ENCODE results near the gene SH2D7. TPM values are rescaled to one million over a fixed set of nuclear protein-coding genes. Genes with fewer than 3 reads are reported as not detected.

Gene SH2D7
- total RNA-seq, 1 experiment from 2014 or later = not detected

GRCh38 chr15:78047761-78048627 lies 44.4 kb upstream of the SH2D7 start:
- H3K9me3 Mint-ChIP-seq (ENCODE audit: low read depth, unreplicated experiment) = no peaks in the 10 kb centered on the region
- intact Hi-C loops (cut with micrococcal nuclease; ENCODE audit: unreplicated experiment) = no loop called here
- no peak overlapping the region for H3K4me3 Mint-ChIP-seq (ENCODE audit: low read depth, unreplicated experiment)
- TF ChIP-seq CTCF (IDR thresholded peaks at IDR 0.05; ENCODE audit: unreplicated experiment) = no peak
- H3K4me1 Mint-ChIP-seq (ENCODE audit: low read depth, unreplicated experiment) = peaks cover 31% of the 10 kb centered on the region
- no peaks in the 10 kb centered on the region for H3K27me3 Mint-ChIP-seq (ENCODE audit: unreplicated experiment)
- DNase-seq = no peak
- CTCF ChIA-PET = no interaction called here
- BruUV-seq (replicated peaks) = no TSS peak
- H3K36me3 Mint-ChIP-seq (ENCODE audit: insufficient read depth, unreplicated experiment) = peaks cover 19% of the 10 kb centered on the region
- H3K27ac Mint-ChIP-seq (ENCODE audit: unreplicated experiment) = no peak overlapping the region

GRCh38 chr15:78048628-78048920 lies 43.8 kb upstream of the SH2D7 start:
- Mint-ChIP-seq H3K9me3 (ENCODE audit: low read depth, unreplicated experiment) (no peaks in the 10 kb centered on the region), H3K27me3 (ENCODE audit: unreplicated experiment) (no peaks in the 10 kb centered on the region), H3K36me3 (ENCODE audit: insufficient read depth, unreplicated experiment) (peaks cover 19% of the 10 kb centered on the region), H3K4me3 (ENCODE audit: low read depth, unreplicated experiment) (no peak overlapping the region), H3K4me1 (ENCODE audit: low read depth, unreplicated experiment) (peaks cover 35% of the 10 kb centered on the region), H3K27ac (ENCODE audit: unreplicated experiment) (no peak overlapping the region)
- no peak for TF ChIP-seq CTCF (IDR thresholded peaks at IDR 0.05; ENCODE audit: unreplicated experiment)
- no TSS peak for BruUV-seq (replicated peaks)
- intact Hi-C loops (cut with micrococcal nuclease; ENCODE audit: unreplicated experiment) = no loop called here
- CTCF ChIA-PET = no interaction called here
- DNase-seq = no peak

- Mint-ChIP-seq H3K9me3 (ENCODE audit: low read depth, unreplicated experiment) (no peaks in the 10 kb centered on the region), H3K36me3 (ENCODE audit: insufficient read depth, unreplicated experiment) (peaks cover 12% of the 10 kb centered on the region), H3K4me1 (ENCODE audit: low read depth, unreplicated experiment) (peaks cover 37% of the 10 kb centered on the region), H3K27me3 (ENCODE audit: unreplicated experiment) (no peaks in the 10 kb centered on the region), H3K27ac (ENCODE audit: unreplicated experiment) (no peak overlapping the region), H3K4me3 (ENCODE audit: low read depth, unreplicated experiment) (no peak overlapping the region)
- intact Hi-C loops (cut with micrococcal nuclease; ENCODE audit: unreplicated experiment) = no loop called here
- CTCF ChIA-PET = no interaction called here
- no peak for DNase-seq
- no TSS peak for BruUV-seq (replicated peaks)
- TF ChIP-seq CTCF (IDR thresholded peaks at IDR 0.05; ENCODE audit: unreplicated experiment) = no peak
Observed at GRCh38 chr15:78049691-78050440, 42.5 kb upstream of the SH2D7 start.

- no peaks in the 10 kb centered on the region for H3K27me3 Mint-ChIP-seq (ENCODE audit: unreplicated experiment)
- no peak for TF ChIP-seq CTCF (IDR thresholded peaks at IDR 0.05; ENCODE audit: unreplicated experiment)
- no peak overlapping the region for H3K27ac Mint-ChIP-seq (ENCODE audit: unreplicated experiment)
- BruUV-seq (replicated peaks) = no TSS peak
- H3K36me3 Mint-ChIP-seq (ENCODE audit: insufficient read depth, unreplicated experiment) = peaks cover 12% of the 10 kb centered on the region
- H3K4me3 Mint-ChIP-seq (ENCODE audit: low read depth, unreplicated experiment) = no peak overlapping the region
- intact Hi-C loops (cut with micrococcal nuclease; ENCODE audit: unreplicated experiment) = no loop called here
- H3K4me1 Mint-ChIP-seq (ENCODE audit: low read depth, unreplicated experiment) = peaks cover 43% of the 10 kb centered on the region
- CTCF ChIA-PET = no interaction called here
- DNase-seq = no peak
- no peaks in the 10 kb centered on the region for H3K9me3 Mint-ChIP-seq (ENCODE audit: low read depth, unreplicated experiment)
Observed at GRCh38 chr15:78050441-78050809, 41.9 kb upstream of the SH2D7 start.
